B cell (primary cell): ENCODE results near the gene CBX2. TPM values are rescaled to one million over a fixed set of nuclear protein-coding genes. Genes with fewer than 3 reads are reported as not detected.

Experiments
- ATAC-seq: fragments of 200-7000 bp; cut with Tn5 transposase; one replicate; pipeline ENCODE4 v1.10.0; 2021; ENCODE audit warnings: low read depth, mild to moderate bottlenecking, moderate number of reproducible peaks, moderate library complexity
- CTCF ChIA-PET: fragments of 350-600 bp; sonication (Branson Sonifier 250); formaldehyde crosslinking; loops from one replicate; lab custom pipeline; 2021; ENCODE audit warnings: antibody characterized with exemption, inconsistent platforms; lab: Charles Lee
- POLR2A ChIA-PET: fragments of 350-600 bp; sonication (Branson Sonifier 250); formaldehyde crosslinking; loops from one replicate; lab custom pipeline; 2021; ENCODE audit warnings: antibody characterized with exemption; lab: Charles Lee
- DNase-seq: peaks from one replicate; pipeline ENCODE4 v3.0.0; 2013
- H2AFZ ChIP-seq: 2 replicates; pipeline ENCODE4 v1.6.1; 2012; ENCODE audit warnings: mild to moderate bottlenecking, low read depth, low read length; ENCODE audit not compliant: insufficient read depth, poor library complexity, severe bottlenecking
- H3K27ac ChIP-seq, 2 donors: 1 replicate in 1 of 2; 2 replicates in 1 of 2; pipeline ENCODE4 v1.5.1; 2012 to 2013; ENCODE audit warnings: low read length in 2 of 2, mild to moderate bottlenecking in 2 of 2, moderate library complexity in 1 of 2
- H3K27me3 ChIP-seq, 4 experiments: fragments of 200-600 bp in 1 of 4; sonication (generic) in 1 of 4; replicated peaks in 1 of 4; 1 replicate in 2 of 4; 2 replicates in 2 of 4; pipeline versions ENCODE4 v1.6.1 to v1.7.0; 2013 to 2016; ENCODE audit warnings: low read length in 3 of 4, mild to moderate bottlenecking in 2 of 4, mixed read lengths in 1 of 4, moderate library complexity in 1 of 4; ENCODE audit not compliant: insufficient read depth in 4 of 4, control insufficient read depth in 3 of 4; ENCODE audit errors: control extremely low read depth in 1 of 4
- H3K36me3 ChIP-seq, 2 experiments: replicated peaks in 1 of 2; 1 replicate in 1 of 2; 2 replicates in 1 of 2; pipeline versions ENCODE4 v1.6.1 to v1.7.1; 2013; ENCODE audit warnings: low read length in 1 of 2; ENCODE audit not compliant: insufficient read depth in 2 of 2, control insufficient read depth in 1 of 2; ENCODE audit errors: control extremely low read depth in 1 of 2, extremely low read depth in 1 of 2
- H3K4me1 ChIP-seq, 2 donors: fragments of 200-600 bp in 1 of 2; sonication (generic) in 1 of 2; 1 replicate in 1 of 2; 2 replicates in 1 of 2; pipeline versions ENCODE4 v1.5.1 to v1.6.1; 2013 to 2017; ENCODE audit warnings: low read length in 2 of 2; ENCODE audit not compliant: control insufficient read depth in 2 of 2, insufficient read depth in 2 of 2
- H3K4me2 ChIP-seq: replicated peaks from 2 replicates; pipeline ENCODE3; 2012; ENCODE audit warnings: mild to moderate bottlenecking, low read depth, low read length; ENCODE audit not compliant: poor library complexity, severe bottlenecking
- H3K4me3 ChIP-seq, 5 experiments: fragments of 200-600 bp in 1 of 5; sonication (generic) in 1 of 5; 1 replicate in 3 of 5; 2 replicates in 2 of 5; pipeline versions ENCODE4 v1.5.1 to v1.7.0; 2011 to 2016; ENCODE audit warnings: low read length in 4 of 5, mild to moderate bottlenecking in 4 of 5, low read depth in 2 of 5, control low read depth in 1 of 5, moderate library complexity in 1 of 5; ENCODE audit not compliant: insufficient read depth in 1 of 5; ENCODE audit errors: control extremely low read depth in 1 of 5, extremely low read depth in 1 of 5
- H3K79me2 ChIP-seq: fragments of 200-600 bp; sonication (generic); one replicate; pipeline ENCODE4 v1.6.0; 2016; ENCODE audit warnings: low read length; ENCODE audit not compliant: control insufficient read depth, insufficient read depth
- H3K9ac ChIP-seq: fragments of 200-600 bp; sonication (generic); 2 replicates; pipeline ENCODE4 v1.6.1; 2017; ENCODE audit warnings: mild to moderate bottlenecking, low read length, moderate library complexity
- H3K9me3 ChIP-seq, 3 donors: one replicate each; pipeline versions ENCODE4 v1.6.1 to v1.7.1; 2013; ENCODE audit warnings: low read length in 2 of 3; ENCODE audit not compliant: control insufficient read depth in 2 of 3, insufficient read depth in 1 of 3; ENCODE audit errors: control extremely low read depth in 1 of 3
- H4K20me1 ChIP-seq: 2 replicates; pipeline ENCODE4 v1.6.0; 2012; ENCODE audit warnings: mild to moderate bottlenecking, low read length; ENCODE audit not compliant: insufficient read depth, control insufficient read depth, poor library complexity, severe bottlenecking
- H3K27ac Mint-ChIP-seq: one replicate; pipeline ENCODE4 v1.8.0; 2021; ENCODE audit warnings: mixed read lengths
- H3K27me3 Mint-ChIP-seq: one replicate; pipeline ENCODE4 v1.8.0; 2021; ENCODE audit warnings: mixed read lengths
- H3K4me1 Mint-ChIP-seq: one replicate; pipeline ENCODE4 v1.8.0; 2021; ENCODE audit warnings: mixed read lengths
- H3K4me3 Mint-ChIP-seq: one replicate; pipeline ENCODE4 v1.8.0; 2021; ENCODE audit warnings: mixed read lengths
- H3K9me3 Mint-ChIP-seq: one replicate; pipeline ENCODE4 v1.8.0; 2022; ENCODE audit warnings: mixed read lengths; ENCODE audit not compliant: insufficient read depth
- CTCF ChIP-seq: fragments of 200-600 bp; IDR thresholded peaks from one replicate; pipeline ENCODE4 v1.8.0; 2022; ENCODE audit warnings: antibody characterized with exemption, mild to moderate bottlenecking
- EZH2 ChIP-seq: IDR thresholded peaks from 2 replicates; pipeline ENCODE4 v1.6.1; 2012; ENCODE audit warnings: borderline replicate concordance, low read depth, mild to moderate bottlenecking, moderate library complexity, low read length; ENCODE audit not compliant: insufficient read depth, poor library complexity, severe bottlenecking
- WGBS: methylation state at CpG from one replicate; pipeline ENCODE4 v1.1.5; 2013; ENCODE audit warnings: missing lambda C conversion rate; ENCODE audit not compliant: insufficient coverage; 5-methylcytosine and 5-hydroxymethylcytosine counted together
- intact Hi-C: fragments of 100-400 bp; cut with micrococcal nuclease; formaldehyde crosslinking; loops from one replicate; pipeline ENCODE4 v1.10.0; 2022
- polyA plus RNA-seq: library from polyadenylated mRNA; depleted of rRNA; stranded (reverse); fragments of >200 nt; gene quantifications from 2 replicates; pipeline ENCODE4 v1.2.3, GENCODE V29; 2012
- total RNA-seq, 2 donors: library from RNA; stranded (reverse); fragments of 120-200 nt in 1 of 2; gene quantifications; 1 replicate in 1 of 2; 2 replicates in 1 of 2; pipeline versions ENCODE4 v1.2.3 to v1.2.4, GENCODE V29; 2013 to 2022

CBX2 gene
- total and polyA plus RNA-seq, 2 donors (not counting 1 experiment from before 2014, with no cell fraction given) = 0.10 to 0.47 TPM

- Histone ChIP-seq H2AFZ (no peak overlapping the region), H3K9ac (no peak overlapping the region), H3K4me2 (no peak overlapping the region), H3K27me3 (peaks cover 0 to 76% (median 37%) of the 10 kb centered on the region in 4 experiments), H3K36me3 (no peaks in the 10 kb centered on the region), H4K20me1 (no peaks in the 10 kb centered on the region), H3K4me3 (no peak overlapping the region), H3K9me3 (peaks cover 0 to 10% (median 0%) of the 10 kb centered on the region in 3 donors), H3K27ac (no peak overlapping the region), H3K79me2 (no peaks in the 10 kb centered on the region), H3K4me1 (peaks cover 12 to 22% of the 10 kb centered on the region in 2 donors)
- H3K27ac Mint-ChIP-seq = no peak overlapping the region
- no peaks in the 10 kb centered on the region for H3K9me3 Mint-ChIP-seq
- ChIA-PET CTCF (no interaction called here), POLR2A (no interaction called here)
- intact Hi-C loops = loop anchor here (5.0 kb wide), 1 partner anchor 133 kb away; no protein-coding TSS in a partner anchor
- WGBS = 97% methylated on average over 31 of the region's 31 CpGs
- no peak overlapping the region for H3K4me3 Mint-ChIP-seq
- TF ChIP-seq EZH2 (no peak), CTCF (no peak)
- H3K27me3 Mint-ChIP-seq = peaks cover 73% of the 10 kb centered on the region
- peaks cover 8% of the 10 kb centered on the region for H3K4me1 Mint-ChIP-seq
- DNase-seq (no peak), ATAC-seq (no peak)
These were observed 6.5 kb downstream of the CBX2 start for GRCh38 chr17:79784353-79785016.
